HG03045 (cell line): ENCODE data around the gene HOXA5.

ENCODE experiments used
- ATAC-seq: cut with Tn5 transposase; IDR thresholded peaks from one replicate; pipeline ENCODE4 v1.9.1; 2021; ENCODE audit warnings: mild to moderate bottlenecking, moderate library complexity; ENCODE audit not compliant: unreplicated experiment

HOXA5 gene

DNA sequence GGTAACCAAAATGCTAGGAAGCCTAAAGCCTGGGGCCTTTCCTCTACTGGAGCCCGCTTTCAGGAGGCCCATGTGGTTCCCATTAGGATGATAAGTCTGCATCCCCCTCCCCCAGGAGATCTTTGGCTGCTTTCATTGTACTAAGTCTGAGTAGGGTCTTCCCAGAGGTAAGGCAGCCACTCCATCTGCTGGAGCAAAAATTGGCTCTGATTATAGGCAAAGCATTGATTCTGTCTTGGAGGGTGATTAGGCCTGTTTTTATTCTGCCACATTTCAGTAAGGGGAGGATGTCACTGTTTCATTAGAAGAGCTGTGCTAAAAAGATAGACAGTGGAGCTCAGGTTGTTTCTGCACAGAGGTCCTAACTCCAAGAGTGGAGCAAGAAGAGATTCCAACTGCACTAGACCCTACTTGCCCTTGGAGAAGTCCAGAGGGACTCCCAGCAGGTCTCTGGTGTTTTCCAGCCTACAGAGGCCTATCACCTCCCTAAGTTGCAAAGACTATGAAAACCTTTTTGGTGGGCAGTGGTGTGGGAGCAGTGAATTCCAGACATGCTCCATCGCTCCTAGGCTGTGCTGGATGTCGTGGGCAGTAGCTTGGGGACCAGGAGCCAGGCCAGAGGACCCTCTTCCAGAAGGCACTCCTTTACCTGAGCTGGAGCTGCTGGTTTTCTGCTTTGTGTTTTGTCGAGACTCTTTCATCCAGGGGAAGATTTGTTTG lies 33.9 kb downstream of the HOXA5 start:
- ATAC-seq, result no peak

DNA sequence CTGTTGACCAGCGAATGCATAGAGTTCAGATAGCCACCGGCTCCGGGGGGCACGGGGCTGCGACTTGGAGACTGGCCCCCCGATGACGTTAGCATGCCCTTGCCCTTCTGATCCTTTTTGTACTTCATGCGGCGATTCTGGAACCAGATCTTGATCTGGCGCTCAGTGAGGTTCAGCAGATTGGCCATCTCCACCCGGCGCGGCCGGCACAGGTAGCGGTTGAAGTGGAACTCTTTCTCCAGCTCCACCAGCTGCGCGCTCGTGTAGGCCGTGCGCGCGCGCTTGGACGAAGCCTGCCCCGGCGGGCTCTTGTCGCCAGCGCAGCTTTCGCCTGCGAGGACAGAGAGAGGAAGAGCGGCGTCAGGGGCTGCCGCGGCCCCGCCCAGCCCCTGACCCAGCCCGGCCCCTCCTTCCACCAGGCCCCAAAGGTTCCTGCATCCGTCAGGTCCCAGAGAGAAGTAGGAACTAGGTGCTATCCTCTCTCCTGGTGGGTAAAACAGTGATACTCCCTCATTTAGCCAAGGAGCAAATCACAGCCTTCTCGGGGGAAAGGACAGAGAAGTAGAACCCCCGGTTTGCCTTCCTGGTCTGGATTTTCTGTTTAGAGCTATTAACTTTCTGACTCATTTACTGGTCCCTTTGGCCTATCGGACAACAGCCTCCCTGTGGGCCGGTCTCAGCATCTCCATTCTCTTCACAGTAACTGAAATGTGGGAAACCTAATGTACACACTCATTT lies 34.9 kb downstream of the HOXA5 start:
- ATAC-seq, result no peak

DNA sequence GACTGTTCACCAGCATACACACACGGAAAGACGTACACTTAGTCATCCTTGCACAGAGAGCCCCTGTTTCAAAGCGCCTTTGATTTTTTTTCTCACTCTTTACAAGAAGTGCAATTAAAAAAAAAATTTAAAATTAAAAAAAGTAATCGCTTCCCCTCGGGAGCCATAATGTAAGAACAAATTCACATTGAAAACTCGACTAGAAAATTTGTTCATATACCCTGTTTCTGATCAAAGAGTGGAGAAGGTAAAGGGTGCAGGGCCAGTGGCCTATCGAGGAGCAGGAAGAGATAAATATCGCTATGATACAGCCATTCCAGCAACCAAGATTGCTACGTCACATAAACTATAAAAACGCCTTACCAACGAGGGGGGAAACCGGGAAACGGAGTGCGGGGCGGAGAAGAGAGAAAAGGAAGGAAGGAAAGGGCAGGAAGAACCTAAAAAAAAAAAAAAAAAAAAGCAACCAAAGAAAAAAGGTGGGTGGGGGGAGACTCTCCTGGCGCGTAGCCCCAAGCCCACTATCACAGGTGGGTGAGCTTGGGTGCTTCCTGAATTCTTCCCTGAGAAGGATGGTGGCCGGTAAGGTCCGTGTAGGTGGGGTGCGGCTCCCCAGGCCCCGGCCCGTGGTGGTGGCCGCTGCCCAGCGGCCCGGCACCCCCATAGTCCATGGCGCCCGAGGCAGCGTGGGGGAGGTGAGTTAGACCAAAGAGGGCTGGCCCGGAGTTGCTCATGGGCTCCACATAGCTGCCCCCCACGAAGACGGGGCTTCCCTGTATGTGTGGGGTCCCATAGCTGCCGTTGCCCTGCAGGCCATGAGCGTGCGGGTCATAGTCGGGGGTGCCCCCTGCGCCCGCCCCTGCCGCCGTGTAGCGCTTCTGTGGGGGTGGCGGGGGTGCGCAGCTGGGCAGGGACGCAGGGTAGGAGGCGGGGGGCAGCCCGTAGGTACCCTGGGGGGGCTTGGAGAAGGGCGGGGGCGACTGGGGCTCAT lies 35.8 kb downstream of the HOXA5 start:
- ATAC-seq, result no peak

DNA sequence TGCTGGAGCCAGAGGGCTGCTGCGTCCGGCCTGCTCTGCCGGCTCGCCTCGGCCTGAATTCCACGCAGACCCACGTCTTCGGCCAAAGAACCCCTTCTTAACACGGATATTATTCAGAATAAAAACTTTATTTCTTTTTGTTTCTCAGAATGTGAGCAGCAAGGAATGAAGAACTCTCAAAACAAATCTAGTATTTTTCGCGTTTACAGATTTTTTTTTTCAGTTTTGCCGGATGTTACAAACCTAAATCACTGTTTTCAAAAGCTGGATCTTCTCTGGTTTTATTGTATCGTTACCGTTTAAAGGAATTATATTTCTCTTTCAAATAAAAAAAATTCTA lies 36.6 kb downstream of the HOXA5 start:
- ATAC-seq, result no peak

DNA sequence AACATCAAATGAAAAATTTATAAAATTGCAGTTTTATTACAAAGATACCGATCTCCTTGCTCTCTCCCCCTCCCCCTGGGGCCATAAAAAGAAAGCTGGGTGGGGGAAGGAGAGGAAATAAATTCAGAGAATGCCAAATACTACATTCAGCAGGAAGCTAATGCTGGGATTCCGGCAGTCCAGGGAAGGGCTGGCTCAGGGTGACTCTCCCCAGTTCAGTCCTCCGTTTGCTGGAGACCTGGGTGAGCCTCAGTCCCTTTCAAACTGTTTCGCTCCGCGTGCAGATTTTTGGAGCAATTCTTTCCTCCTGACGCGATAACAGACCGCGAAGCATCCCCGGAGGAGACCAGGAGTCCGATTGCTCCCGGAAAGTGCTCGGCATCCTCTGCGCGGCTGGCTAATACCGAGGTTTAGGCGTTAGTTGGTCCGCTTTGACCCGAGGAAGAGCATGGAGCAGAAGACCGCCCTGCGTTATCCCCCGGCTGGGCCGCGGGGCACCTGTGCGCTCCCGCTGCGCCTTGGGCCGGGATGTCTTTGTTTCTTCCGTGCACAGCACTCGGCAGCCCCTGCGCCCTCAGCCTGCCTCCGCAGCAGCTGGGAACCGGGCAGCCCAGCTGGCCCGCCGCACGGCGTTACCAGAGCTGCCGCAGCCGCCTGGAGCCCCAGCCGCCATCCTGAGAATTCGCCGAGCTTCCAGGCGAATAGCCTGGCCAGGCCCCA lies 37.1 kb downstream of the HOXA5 start:
- no peak for ATAC-seq

DNA sequence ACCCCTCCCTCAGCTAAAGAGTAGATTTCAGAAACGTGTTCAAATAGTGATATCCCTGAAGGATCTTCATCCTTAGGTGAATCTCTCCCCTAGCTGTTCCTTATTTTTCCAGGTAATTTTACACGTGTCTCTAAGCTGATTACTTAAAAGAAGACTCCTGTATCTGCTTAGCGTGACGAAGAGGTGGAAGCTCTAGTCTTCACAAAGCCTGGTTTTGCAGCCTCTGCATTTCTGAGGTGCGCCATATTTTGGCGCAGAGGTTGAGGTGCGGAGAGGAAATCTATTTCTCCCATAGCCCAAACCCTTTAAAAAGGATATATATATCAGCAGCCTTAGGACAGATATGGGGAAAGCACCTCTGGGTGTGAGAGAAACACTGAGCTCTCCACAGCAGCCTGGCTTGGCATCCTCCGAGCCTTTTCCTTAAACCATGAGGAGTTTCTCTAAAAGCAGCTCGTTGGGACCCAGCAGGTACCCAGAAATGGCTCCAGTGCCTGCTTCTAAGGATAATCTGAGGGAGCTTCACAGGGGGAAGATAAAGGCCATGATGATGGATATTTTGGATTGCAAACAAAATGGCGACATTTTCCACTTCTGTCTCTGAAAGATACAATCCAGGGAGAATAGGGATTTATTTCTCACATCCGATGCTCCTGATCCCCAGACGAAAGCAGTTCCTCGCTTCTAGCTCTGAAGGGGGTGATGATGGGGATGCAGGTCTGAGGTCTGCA lies 38.0 kb downstream of the HOXA5 start:
- no peak for ATAC-seq

DNA sequence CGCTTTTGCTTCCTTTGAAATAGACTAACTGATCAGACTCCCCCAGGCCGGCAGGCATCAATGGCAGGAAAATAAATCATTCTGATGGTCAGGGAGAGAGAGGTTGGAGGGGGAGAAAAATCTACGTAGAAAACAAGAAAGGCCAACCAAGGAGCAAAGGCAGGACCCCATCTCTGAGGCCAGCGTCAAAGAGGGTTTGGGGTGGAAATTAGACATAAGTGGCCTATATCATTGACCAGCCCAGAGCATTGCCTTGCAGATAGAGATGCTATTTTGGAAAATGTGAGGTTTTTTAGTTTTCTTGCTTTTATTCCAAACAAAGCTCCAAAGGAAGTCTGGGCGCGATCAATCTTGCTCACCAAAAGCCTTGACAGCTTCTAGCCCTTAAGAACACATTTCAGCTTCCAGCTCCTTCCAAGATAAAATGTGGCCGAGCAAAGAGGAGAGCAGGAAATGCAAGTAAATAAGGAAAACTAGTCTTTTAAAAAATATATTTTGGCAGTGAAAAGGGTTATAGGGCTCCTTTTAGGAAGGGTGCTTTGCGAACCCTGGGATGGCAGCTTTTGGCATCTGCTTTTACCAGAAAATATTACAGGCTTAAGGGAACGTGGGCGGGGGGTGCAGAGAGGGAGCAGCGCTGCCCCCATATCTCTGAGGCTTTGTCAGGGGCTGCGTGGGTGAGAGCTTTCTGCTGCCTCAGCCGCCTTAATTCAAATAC lies 39.0 kb downstream of the HOXA5 start:
- ATAC-seq, result no peak

DNA sequence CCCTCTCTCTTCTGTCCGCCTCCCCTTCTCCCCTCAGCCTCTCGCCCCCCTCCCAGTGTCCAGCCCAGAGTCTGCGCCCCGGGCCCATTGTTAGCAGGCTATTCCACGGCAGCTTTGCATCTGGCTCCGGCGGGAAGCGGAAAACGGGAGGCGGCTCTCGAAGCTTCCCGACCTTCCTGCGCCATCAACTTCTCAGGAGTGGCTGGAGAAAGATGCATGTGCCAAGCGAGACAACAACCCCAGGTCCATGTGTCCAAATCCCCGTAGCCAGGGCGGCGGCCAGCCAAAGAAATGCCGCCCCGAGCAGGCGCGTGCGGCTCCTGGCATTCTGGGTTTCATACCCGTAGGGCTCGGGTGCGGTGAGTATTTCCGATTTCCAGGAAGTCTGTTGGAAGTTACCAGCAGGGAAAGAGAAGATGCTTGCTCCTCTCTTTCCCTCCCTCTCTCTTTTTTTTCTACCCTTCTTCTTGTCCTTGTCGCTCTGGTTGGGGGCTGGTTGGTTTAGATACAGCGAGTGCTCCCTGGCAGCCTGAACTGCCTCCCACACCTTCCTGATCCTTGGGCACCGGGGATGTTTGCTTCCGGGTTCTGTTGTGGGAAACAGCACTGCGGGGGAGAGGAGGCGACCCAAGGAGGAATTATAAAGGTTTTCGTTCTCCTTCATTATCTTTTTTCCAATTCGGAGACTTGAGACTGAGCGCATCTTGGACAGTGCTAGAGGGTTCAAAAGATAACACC lies 39.8 kb downstream of the HOXA5 start:
- ATAC-seq, result no peak

DNA sequence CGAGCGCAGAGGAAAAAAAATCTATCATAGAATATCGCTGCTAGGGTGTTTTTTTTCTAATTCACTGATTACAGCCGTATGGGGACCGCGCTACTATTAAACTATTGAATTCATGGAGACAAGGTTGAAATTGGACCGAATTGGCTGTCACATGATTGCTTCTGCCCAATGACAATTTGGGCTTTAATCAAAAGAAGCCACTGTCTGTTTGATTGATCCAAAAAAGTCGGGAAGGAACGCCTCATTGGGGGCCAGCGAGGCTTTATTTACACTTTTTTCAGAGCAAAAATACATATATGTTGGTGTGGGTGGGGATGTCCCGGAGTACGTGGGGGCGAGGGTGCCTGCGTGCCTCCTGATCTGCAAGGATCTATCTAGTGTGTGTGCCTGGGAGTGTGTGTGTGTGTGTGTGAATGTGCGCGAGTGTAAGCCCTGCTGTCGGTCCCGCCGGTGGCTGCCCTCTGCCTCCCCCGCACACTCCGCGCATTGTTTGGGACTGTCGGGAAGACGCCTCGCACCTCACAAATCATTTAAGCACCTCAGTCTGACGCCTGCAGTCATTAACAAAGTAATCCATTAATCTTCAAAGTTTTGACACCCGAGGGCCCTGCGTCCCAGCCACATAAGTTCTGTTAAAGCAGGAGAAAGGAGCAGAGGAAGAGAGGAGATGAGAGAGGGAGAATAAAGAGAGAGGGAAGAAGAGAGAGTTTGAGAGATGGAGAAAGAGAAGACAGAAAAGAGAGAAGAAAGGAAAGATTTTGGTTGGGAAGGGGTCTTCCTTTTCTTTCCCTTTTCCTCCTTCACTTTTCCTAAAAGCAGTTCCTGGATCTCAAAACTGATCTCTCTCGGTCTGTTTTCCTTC lies 40.7 kb downstream of the HOXA5 start, which contains the start of gene HOXA2:
HOXA2 (minus strand) TSS at position 103 of the 862 bp plus-strand sequence. CDS start 183 bp downstream, outside the sequence.
- no peak for ATAC-seq

DNA sequence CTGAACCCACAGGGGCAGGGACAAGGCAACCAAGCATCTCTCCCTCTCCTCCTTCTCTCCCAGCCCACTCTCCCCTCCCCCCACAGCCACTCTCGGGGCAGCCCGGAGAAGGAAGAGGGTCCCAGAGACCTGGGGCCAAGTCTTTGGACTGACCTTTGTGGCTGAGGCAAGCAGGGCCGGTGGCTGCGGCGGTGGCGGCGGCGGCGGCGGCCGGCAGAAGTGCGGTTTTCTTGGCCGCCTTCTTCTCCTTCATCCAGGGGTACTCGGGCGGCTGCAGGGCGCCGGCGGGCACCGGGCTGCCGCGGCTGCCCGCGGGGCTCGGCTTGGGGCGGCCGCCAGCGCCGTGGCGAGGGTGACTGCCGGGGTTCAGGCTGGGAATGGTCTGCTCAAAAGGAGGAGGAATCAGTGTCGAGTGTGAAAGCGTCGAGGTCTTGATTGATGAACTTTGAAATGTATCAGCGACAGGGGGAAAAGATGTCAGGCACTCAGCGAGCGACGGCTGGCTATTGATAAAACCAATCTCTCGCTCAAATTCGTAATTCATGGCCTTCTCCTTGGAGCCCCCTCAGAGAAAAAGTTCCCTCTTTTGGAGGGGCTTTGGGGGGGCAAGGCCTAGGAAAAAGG lies 41.4 kb downstream of the HOXA5 start:
- ATAC-seq, result no peak

DNA sequence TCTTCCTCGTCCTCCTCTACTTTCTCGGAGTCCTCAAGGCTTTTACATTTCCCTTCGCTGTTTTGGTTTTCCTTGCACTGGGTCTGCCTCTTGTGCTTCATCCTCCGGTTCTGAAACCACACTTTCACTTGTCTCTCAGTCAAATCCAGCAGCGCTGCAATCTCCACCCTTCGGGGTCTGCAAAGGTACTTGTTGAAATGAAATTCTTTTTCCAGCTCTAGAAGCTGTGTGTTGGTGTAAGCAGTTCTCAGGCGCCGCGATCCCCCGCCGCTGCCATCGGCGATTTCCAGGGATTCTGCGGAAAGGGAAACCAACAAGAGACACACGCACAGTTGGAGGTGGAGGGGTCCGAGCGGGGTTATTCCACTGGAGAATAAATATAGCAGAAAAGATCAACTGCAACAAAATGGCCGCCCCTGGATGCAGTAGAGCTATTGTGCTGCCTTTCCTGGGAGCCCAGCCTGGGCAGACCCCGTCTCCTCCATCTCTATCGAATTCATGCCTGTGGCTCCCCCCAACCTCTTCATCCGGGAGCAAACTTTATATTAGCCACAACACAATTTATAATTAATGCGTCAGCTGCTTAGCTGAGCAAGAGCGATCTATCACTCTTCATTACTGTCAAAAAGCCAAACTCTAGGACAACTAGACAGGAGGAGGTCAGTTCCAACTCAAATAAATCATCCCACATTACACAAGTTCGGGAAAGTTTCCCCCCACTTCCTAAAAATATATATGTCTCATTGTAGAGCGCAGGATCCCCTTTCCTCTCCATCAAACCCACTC lies 42.1 kb downstream of the HOXA5 start:
- ATAC-seq, result no peak

DNA sequence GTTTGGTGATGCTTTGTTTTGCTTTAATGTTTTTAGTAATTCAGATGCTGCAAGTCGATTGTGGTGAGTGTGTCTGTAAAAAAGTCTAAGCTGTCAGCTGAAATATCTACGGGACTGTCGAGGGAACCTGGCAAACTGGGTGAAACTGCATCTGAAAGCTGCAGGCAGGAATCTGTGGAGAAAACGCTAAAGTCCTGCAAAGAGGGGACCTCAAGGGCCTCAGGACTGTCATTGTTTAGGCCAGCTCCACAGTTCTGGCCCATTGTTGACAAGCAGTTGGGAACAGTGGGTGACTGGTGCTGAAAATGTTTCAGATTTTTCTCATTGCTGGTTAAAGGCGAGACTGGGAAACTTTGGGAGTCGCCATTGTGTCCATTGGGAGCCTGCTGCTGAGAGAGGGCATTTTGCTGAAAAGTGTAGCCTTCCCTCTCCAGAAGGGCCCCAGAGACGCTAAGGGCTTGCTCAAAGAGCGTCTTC lies 42.7 kb downstream of the HOXA5 start:
- ATAC-seq, result no peak

DNA sequence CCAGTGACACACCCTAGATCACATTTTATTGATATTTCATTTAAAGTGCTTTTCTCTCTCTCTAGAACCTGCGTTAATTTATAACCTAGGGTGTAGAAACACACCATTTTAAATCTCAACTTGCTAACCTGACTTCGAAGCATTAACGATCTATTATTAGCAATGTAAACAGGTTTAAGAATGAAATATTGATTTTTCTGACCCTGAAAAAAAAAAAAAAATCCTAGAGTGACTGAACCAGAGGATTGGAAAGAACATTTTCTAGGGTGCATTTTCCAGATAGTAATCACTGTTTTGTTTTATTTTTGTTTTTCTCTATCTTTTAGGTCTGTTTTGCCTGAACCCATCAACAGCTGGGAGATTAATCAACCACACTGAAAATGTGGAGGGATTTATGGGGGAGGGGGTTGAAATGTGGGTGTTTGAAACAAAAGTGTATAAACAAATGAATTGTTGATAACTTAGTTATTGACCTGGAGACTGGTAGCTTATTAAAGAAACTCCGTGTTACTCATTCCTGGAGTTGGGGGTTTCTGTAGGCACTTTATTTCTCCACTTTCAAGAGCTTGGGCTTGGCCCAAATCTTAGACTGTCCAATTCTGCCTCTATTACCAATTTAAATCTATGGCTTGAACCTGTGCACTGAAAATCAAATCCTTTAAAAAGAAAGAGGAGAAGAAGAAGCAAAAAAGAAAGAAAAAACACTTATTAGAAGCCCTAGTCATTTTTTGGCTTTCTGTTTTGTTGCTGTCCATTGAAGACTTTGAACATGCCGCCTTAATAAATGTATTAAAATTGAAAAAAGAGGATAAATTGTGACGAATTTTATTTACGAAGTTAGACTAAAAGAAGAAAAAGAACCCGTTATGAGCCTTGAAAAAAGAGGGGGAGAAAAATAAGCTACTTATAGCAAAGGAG lies 43.8 kb downstream of the HOXA5 start:
- ATAC-seq, result no peak

DNA sequence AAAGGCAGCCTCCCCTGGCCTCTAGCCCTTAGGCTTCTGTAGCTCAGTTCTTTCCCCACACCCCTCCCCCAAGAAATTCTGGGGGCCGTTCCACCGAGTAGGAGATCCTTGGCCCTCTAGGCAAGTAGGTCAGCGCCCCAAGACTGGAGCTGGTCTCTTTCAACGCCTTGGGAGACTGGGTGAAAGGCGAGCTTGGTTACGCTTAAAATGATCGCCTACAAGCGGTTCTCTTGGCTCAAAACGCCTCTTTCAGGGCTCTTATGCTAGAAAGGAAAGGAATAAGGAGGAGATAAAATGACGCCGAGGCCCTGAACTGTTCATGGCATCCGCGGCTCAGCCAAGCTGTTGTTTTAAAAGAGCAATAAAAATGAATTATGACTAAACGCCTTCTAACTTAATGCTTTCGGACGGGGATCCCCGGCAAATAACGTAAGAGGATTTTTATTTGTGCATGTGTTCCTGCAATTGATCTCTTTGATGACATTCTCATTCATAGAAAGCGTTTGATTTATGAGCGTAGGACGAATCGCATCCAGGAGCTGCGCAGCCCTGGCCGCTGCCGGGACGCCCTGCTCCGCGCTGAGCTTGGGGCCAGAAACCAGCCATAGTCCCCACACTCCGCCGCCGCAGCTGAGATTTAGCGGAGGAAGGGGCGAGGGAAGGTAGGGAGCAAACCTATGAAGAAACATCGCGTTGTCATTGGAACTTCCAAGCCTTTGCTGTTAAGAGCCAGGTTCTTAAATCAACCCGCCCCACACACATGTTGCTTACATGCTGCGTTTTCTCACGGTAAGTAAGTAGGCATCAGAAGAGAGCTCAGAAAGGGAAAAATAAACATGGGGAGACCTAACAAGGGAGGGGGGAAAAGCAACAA lies 44.7 kb downstream of the HOXA5 start:
- ATAC-seq, result no peak
